H1 (cell line): Measurements from ENCODE around the gene SMO. TPM values are rescaled to one million over a fixed set of nuclear protein-coding genes. Genes with fewer than 3 reads are reported as not detected.

Experiments used
- CTCF ChIA-PET: fragments of 300-600 bp; sonication (Branson Sonifier 250); formaldehyde crosslinking; loops from one replicate; lab custom pipeline; 2021; ENCODE audit not compliant: partially characterized antibody; lab: Charles Lee
- POLR2A ChIA-PET: fragments of 300-600 bp; sonication (Branson Sonifier 250); formaldehyde crosslinking; loops from one replicate; lab custom pipeline; 2021; ENCODE audit warnings: inconsistent platforms; ENCODE audit not compliant: partially characterized antibody; lab: Charles Lee
- DNase-seq, 2 experiments: peaks; one replicate each; pipeline versions ENCODE4 v3.0.0 to v3.0.0-alpha.2; 2010 to 2022; ENCODE audit warnings: low spot score in 2 of 2, low read depth in 1 of 2, mixed read lengths in 1 of 2
- FAIRE-seq: peaks from 2 replicates; lab custom pipeline; 2011; peaks lifted over from hg19 to GRCh38; lab: Jason Lieb, UNC
- H2AFZ ChIP-seq: 2 replicates; pipeline ENCODE4 v1.8.1; 2012; ENCODE audit warnings: low read length, inconsistent platforms
- H2AK5ac ChIP-seq: 2 replicates; pipeline ENCODE4 v1.6.1; 2013; ENCODE audit warnings: low read depth, low read length
- H2BK120ac ChIP-seq: replicated peaks from 2 replicates; pipeline ENCODE3; 2013; ENCODE audit warnings: low read depth, low read length, inconsistent platforms
- H2BK12ac ChIP-seq: 2 replicates; pipeline ENCODE4 v1.6.1; 2013; ENCODE audit warnings: low read depth, low read length
- H2BK15ac ChIP-seq: 2 replicates; pipeline ENCODE4 v1.6.1; 2013; ENCODE audit warnings: low read length
- H2BK20ac ChIP-seq: 2 replicates; pipeline ENCODE4 v1.6.1; 2013; ENCODE audit warnings: low read length
- H2BK5ac ChIP-seq: 2 replicates; pipeline ENCODE4 v1.6.1; 2013; ENCODE audit warnings: low read depth, low read length
- H3K14ac ChIP-seq: 2 replicates; pipeline ENCODE4 v1.6.1; 2013; ENCODE audit warnings: inconsistent platforms; ENCODE audit not compliant: insufficient read length
- H3K18ac ChIP-seq: 2 replicates; pipeline ENCODE4 v1.6.1; 2013; ENCODE audit warnings: low read length; ENCODE audit errors: extremely low read depth
- H3K23ac ChIP-seq: 2 replicates; pipeline ENCODE4 v1.6.1; 2013; ENCODE audit warnings: inconsistent platforms; ENCODE audit not compliant: insufficient read length
- H3K23me2 ChIP-seq: 2 replicates; pipeline ENCODE4 v1.6.1; 2013; ENCODE audit warnings: low read depth, low read length
- H3K27ac ChIP-seq: 2 replicates; pipeline ENCODE4 v1.6.1; 2011; ENCODE audit warnings: low read depth, low read length, inconsistent platforms
- H3K27me3 ChIP-seq, 4 experiments: replicated peaks in 1 of 4; 1 replicate in 1 of 4; 2 replicates in 3 of 4; pipeline versions ENCODE4 v1.6.1 to v1.8.1; 2011 to 2013; ENCODE audit warnings: low read length in 3 of 4, mild to moderate bottlenecking in 3 of 4, inconsistent platforms in 2 of 4, mixed read lengths in 2 of 4, moderate library complexity in 1 of 4; ENCODE audit not compliant: control insufficient read depth in 3 of 4, insufficient read depth in 3 of 4; ENCODE audit errors: extremely low read depth in 1 of 4
- H3K36me3 ChIP-seq, 4 experiments: 2 replicates each; pipeline versions ENCODE4 v1.6.1 to v1.8.1; 2011 to 2013; ENCODE audit warnings: mild to moderate bottlenecking in 4 of 4, low read length in 3 of 4, moderate library complexity in 2 of 4, control low read depth in 1 of 4, inconsistent platforms in 1 of 4; ENCODE audit not compliant: insufficient read depth in 4 of 4, control insufficient read depth in 2 of 4
- H3K4ac ChIP-seq: replicated peaks from 2 replicates; pipeline ENCODE3; 2013; ENCODE audit warnings: low read length, low read depth, mixed read lengths, inconsistent platforms; ENCODE audit not compliant: insufficient read length
- H3K4me1 ChIP-seq, 4 experiments: replicated peaks in 1 of 4; 1 replicate in 1 of 4; 2 replicates in 3 of 4; pipeline versions ENCODE4 v1.6.1 to v1.8.1; 2011 to 2013; ENCODE audit warnings: low read length in 3 of 4, inconsistent platforms in 2 of 4, mixed read lengths in 1 of 4; ENCODE audit not compliant: insufficient read depth in 4 of 4, control insufficient read depth in 3 of 4
- H3K4me2 ChIP-seq, 2 experiments: 2 replicates each; pipeline versions ENCODE4 v1.6.1 to v1.8.1; 2011 to 2013; ENCODE audit warnings: low read depth in 2 of 2, low read length in 2 of 2, control low read depth in 1 of 2, inconsistent platforms in 1 of 2, mild to moderate bottlenecking in 1 of 2; ENCODE audit not compliant: insufficient read depth in 1 of 2
- H3K4me3 ChIP-seq, 4 experiments: fragments of 200-600, 300-600 bp in 1 of 4; sonication (generic), shearing (Covaris generic), sonication (Bioruptor Twin) in 1 of 4; 2 replicates each; pipeline versions ENCODE4 v1.5.1 to v1.8.1; 2011 to 2016; ENCODE audit warnings: low read length in 4 of 4, low read depth in 3 of 4, control low read depth in 2 of 4, inconsistent platforms in 2 of 4, mild to moderate bottlenecking in 2 of 4, mixed read lengths in 1 of 4, moderate library complexity in 1 of 4; ENCODE audit not compliant: insufficient read depth in 2 of 4; ENCODE audit errors: extremely low read depth in 1 of 4
- H3K56ac ChIP-seq: replicated peaks from 2 replicates; pipeline ENCODE3; 2013; ENCODE audit warnings: low read depth, mild to moderate bottlenecking, mixed read lengths, low read length, inconsistent platforms; ENCODE audit not compliant: insufficient read length
- H3K79me1 ChIP-seq: 2 replicates; pipeline ENCODE4 v1.6.1; 2013; ENCODE audit warnings: low read depth, low read length, control low read depth
- H3K79me2 ChIP-seq, 2 experiments: 2 replicates each; pipeline versions ENCODE4 v1.6.1 to v1.8.1; 2012 to 2013; ENCODE audit warnings: low read length in 2 of 2, mild to moderate bottlenecking in 2 of 2, inconsistent platforms in 1 of 2; ENCODE audit not compliant: insufficient read depth in 2 of 2, control insufficient read depth in 1 of 2
- H3K9ac ChIP-seq, 4 experiments: replicated peaks in 1 of 4; 1 replicate in 1 of 4; 2 replicates in 3 of 4; pipeline versions ENCODE4 v1.6.1 to v1.8.1; 2011 to 2013; ENCODE audit warnings: low read depth in 3 of 4, low read length in 3 of 4, control low read depth in 2 of 4, mild to moderate bottlenecking in 2 of 4, moderate library complexity in 2 of 4, inconsistent platforms in 1 of 4; ENCODE audit errors: extremely low read depth in 1 of 4
- H3K9me3 ChIP-seq, 2 experiments: 2 replicates each; pipeline versions ENCODE4 v1.6.1 to v1.8.1; 2012 to 2013; ENCODE audit warnings: mild to moderate bottlenecking in 2 of 2, moderate library complexity in 2 of 2, control low read depth in 1 of 2, inconsistent platforms in 1 of 2, low read depth in 1 of 2, low read length in 1 of 2, mixed read lengths in 1 of 2; ENCODE audit not compliant: insufficient read depth in 2 of 2
- H4K20me1 ChIP-seq, 2 experiments: replicated peaks in 1 of 2; 2 replicates each; pipeline versions ENCODE3 to v1.8.1; 2011 to 2013; ENCODE audit warnings: inconsistent platforms in 2 of 2, low read length in 2 of 2, mild to moderate bottlenecking in 1 of 2; ENCODE audit not compliant: insufficient read depth in 2 of 2, control insufficient read depth in 1 of 2
- H4K5ac ChIP-seq: 2 replicates; pipeline ENCODE4 v1.6.1; 2013; ENCODE audit warnings: low read length, low read depth, mixed read lengths, inconsistent platforms; ENCODE audit not compliant: insufficient read length
- H4K8ac ChIP-seq: 2 replicates; pipeline ENCODE4 v1.8.0; 2013; ENCODE audit warnings: mild to moderate bottlenecking, moderate library complexity, low read length, inconsistent platforms; ENCODE audit not compliant: insufficient read depth; ENCODE audit errors: extremely low read depth
- H4K91ac ChIP-seq: replicated peaks from 2 replicates; pipeline ENCODE3; 2013; ENCODE audit warnings: low read length, mixed read lengths, inconsistent platforms; ENCODE audit not compliant: insufficient read length
- ASH2L ChIP-seq: fragments of 200-600, 300-600 bp; sonication (generic); IDR thresholded peaks from one replicate; pipeline ENCODE4 v1.7.1; 2017; ENCODE audit warnings: low read length
- CBX5 ChIP-seq: fragments of 300-800, 300-1000 bp; sonication (generic); IDR thresholded peaks from 2 replicates; pipeline ENCODE4 v1.7.1; 2016; ENCODE audit warnings: antibody characterized with exemption, low read length, low read depth
- SIX5 ChIP-seq: IDR thresholded peaks from 2 replicates; pipeline ENCODE4 v1.6.1; 2011; ENCODE audit warnings: mild to moderate bottlenecking, low read depth, low read length
- SP1 ChIP-seq: IDR thresholded peaks from 2 replicates; pipeline ENCODE4 v1.6.1; 2011; ENCODE audit warnings: low read depth, low read length
- TCF12 ChIP-seq: IDR thresholded peaks from 2 replicates; pipeline ENCODE4 v1.6.1; 2011; ENCODE audit warnings: low read depth, mild to moderate bottlenecking, low read length
- YY1 ChIP-seq: IDR thresholded peaks from 2 replicates; pipeline ENCODE4 v1.6.1; 2011; ENCODE audit warnings: low read depth, mild to moderate bottlenecking, low read length
- WGBS, 2 experiments: shearing (Covaris generic) in 1 of 2; methylation state at CpG; one replicate each; pipeline versions ENCODE4 v1.1.6 to v1.1.7; 2013 to 2015; ENCODE audit warnings: low lambda C conversion rate in 2 of 2, mixed read lengths in 2 of 2, inconsistent platforms in 1 of 2, low coverage in 1 of 2, missing lambda C conversion rate in 1 of 2; ENCODE audit not compliant: insufficient replicate concordance in 2 of 2, insufficient coverage in 1 of 2, insufficient read length in 1 of 2; ENCODE audit errors: extremely low coverage in 1 of 2, missing lambda C conversion rate in 1 of 2; 5-methylcytosine and 5-hydroxymethylcytosine counted together
- polyA plus RNA-seq, 7 experiments: library from polyadenylated mRNA; depleted of rRNA in 3 of 7; stranded (reverse) in 5 of 7; unstranded in 2 of 7; fragments of >200 nt in 5 of 7; fragments of 200-250 nt in 2 of 7; gene quantifications; 1 replicate in 5 of 7; 2 replicates in 1 of 7; 4 replicates in 1 of 7; pipeline versions ENCODE4 v1.2.1 to v1.2.3, GENCODE V29; 2011 to 2013; ENCODE audit warnings: missing spikeins in 2 of 7, mixed read lengths in 2 of 7
- total RNA-seq: library from RNA; stranded (reverse); fragmentation: NEBNext Ultra II Directional; extraction: Animal tissue kit (Norgen Biotek cat#: 25700); gene quantifications from 2 replicates; pipeline ENCODE4 v1.2.1, GENCODE V29; 2021
- TF ChIP-seq, protein P1 (sequence below): IDR thresholded peaks from 2 replicates; pipeline ENCODE4 v1.6.1; 2011; ENCODE audit warnings: low read depth, mild to moderate bottlenecking, low read length; ENCODE audit not compliant: insufficient read depth

Gene SMO
- total and polyA plus RNA-seq, 2 of the 8 experiments (the other 6 are each of a cell fraction or from before 2014, with no cell fraction given): 64.5 to 67.6 TPM

DNA sequence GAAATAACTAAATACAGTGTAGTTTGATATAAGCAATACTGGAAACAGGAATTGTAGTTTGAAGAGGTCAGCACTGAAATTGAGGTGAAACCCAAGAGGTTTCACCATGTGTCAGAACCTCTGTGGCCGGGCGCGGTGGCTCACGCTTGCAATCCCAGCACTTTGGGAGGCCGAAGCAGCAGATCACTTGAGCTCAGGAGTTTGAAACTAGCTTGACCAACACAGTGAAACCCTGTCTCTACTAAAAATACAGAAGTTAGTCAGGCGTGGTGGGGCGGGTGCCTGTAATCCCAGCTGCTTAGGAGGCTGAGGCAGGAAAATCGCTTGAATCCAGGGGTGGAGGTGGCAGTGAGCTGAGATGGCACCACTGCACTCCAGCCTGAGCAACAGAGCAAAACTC lies 50.1 kb downstream of the SMO start:
- Histone ChIP-seq H3K36me3 (no peaks in the 10 kb centered on the region), H2BK120ac (no peak overlapping the region), H3K27ac (no peak overlapping the region), H2BK15ac (no peak overlapping the region), H4K91ac (no peak overlapping the region), H3K9me3 (no peaks in the 10 kb centered on the region), H3K23ac (no peak overlapping the region), H3K14ac (no peak overlapping the region), H3K9ac (no peak overlapping the region), H3K4me3 (no peak overlapping the region), H4K20me1 (no peaks in the 10 kb centered on the region), H3K56ac (no peak overlapping the region), H3K4me2 (no peak overlapping the region), H2AFZ (no peak overlapping the region), H2AK5ac (no peak overlapping the region), H3K23me2 (no peaks in the 10 kb centered on the region), H3K27me3 (no peaks in the 10 kb centered on the region), H4K5ac (no peak overlapping the region), H2BK12ac (no peak overlapping the region), H3K79me1 (no peaks in the 10 kb centered on the region), H3K4me1 (no peaks in the 10 kb centered on the region), H2BK5ac (no peak overlapping the region), H3K79me2 (peaks cover 0 to 30% of the 10 kb centered on the region in 2 experiments; a peak in 2 of 4 replicates), H3K4ac (no peak overlapping the region), H2BK20ac (no peak overlapping the region), H4K8ac (no peak overlapping the region), H3K18ac (no peak overlapping the region)
- POLR2A ChIA-PET: interaction anchor here (1.0 to 1.4 kb wide), 5 partner anchors 10 to 69 kb away, joined by 3 to 4 read pairs (median 3); no protein-coding TSS in a partner anchor
- 95% methylated on average over 8 of the region's 8 CpGs; no CpG with 5 or more reads in 1 of the 2 experiments for WGBS, 2 experiments
- CTCF ChIA-PET: interaction anchor here (0.7 to 1.5 kb wide), 9 partner anchors 9 to 1813 kb away, joined by 3 to 5 read pairs (median 3); partner anchors contain the start of gene STRIP2
- FAIRE-seq (no peak), DNase-seq (no peak)
- TF ChIP-seq CBX5: no peak
- TF ChIP-seq TCF12: no peak
- no peak for TF ChIP-seq SP1
- no peak for TF ChIP-seq YY1
- TF ChIP-seq ASH2L: no peak
- no peak for TF ChIP-seq SIX5
- TF ChIP-seq, protein P1, sequence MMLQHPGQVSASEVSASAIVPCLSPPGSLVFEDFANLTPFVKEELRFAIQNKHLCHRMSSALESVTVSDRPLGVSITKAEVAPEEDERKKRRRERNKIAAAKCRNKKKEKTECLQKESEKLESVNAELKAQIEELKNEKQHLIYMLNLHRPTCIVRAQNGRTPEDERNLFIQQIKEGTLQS: no peak
